ENCODE results near the gene CCDC57. TPM values are rescaled to one million over a fixed set of nuclear protein-coding genes. Genes with fewer than 3 reads are reported as not detected.

The CCDC57 gene
- total RNA-seq, 4 donors from 2014 or later, result 8.4 to 21.6 (median 16.4) TPM

DNA sequence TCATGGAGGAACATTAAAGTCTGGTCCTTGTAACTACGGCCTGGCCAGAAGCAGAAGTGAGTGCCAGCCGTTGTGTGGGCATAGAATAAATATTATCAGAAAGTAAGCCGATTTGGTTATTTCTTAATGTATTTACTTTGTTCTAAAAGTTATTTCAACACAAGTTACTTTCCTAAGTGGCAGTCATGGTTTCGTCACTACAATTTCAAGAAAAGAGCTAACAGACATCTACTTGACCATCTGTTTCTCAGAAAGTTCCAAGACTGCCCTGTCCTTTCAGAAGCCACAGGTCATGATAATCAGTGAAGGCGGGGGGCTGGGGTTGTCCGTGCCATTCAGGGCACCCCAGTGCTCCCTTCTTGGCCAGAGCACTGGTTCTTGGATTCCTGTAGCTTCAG, 99.7 kb downstream of the CCDC57 start:
- peaks cover 0 to 3% (median 1%) of the 10 kb centered on the region in 4 donors for H3K4me1 ChIP-seq
- 89% methylated on average over 6 of the region's 6 CpGs for WGBS
- H3K9me3 ChIP-seq, result no peaks in the 10 kb centered on the region
- H3K36me3 ChIP-seq, result peaks cover 0 to 37% (median 20%) of the 10 kb centered on the region in 4 donors
- no peak for DNase-seq (ENCODE audit: extremely low spot score)
- no peak overlapping the region for H3K4me3 ChIP-seq
- intact Hi-C loops (cut with DNase I), result no loop called here
- no peaks in the 10 kb centered on the region for H3K27me3 ChIP-seq
- no peak for TF ChIP-seq POLR2AphosphoS5 (IDR thresholded peaks at IDR 0.05)
- TF ChIP-seq, protein P1, sequence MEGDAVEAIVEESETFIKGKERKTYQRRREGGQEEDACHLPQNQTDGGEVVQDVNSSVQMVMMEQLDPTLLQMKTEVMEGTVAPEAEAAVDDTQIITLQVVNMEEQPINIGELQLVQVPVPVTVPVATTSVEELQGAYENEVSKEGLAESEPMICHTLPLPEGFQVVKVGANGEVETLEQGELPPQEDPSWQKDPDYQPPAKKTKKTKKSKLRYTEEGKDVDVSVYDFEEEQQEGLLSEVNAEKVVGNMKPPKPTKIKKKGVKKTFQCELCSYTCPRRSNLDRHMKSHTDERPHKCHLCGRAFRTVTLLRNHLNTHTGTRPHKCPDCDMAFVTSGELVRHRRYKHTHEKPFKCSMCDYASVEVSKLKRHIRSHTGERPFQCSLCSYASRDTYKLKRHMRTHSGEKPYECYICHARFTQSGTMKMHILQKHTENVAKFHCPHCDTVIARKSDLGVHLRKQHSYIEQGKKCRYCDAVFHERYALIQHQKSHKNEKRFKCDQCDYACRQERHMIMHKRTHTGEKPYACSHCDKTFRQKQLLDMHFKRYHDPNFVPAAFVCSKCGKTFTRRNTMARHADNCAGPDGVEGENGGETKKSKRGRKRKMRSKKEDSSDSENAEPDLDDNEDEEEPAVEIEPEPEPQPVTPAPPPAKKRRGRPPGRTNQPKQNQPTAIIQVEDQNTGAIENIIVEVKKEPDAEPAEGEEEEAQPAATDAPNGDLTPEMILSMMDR (IDR thresholded peaks at IDR 0.05), result no peak
- no peak for TF ChIP-seq POLR2A (IDR thresholded peaks at IDR 0.05; ENCODE audit: low read depth)
- TF ChIP-seq EP300 (IDR thresholded peaks at IDR 0.05), result no peak
- H3K27ac ChIP-seq (replicated peaks in 1 of 4), result no peak overlapping the region

DNA sequence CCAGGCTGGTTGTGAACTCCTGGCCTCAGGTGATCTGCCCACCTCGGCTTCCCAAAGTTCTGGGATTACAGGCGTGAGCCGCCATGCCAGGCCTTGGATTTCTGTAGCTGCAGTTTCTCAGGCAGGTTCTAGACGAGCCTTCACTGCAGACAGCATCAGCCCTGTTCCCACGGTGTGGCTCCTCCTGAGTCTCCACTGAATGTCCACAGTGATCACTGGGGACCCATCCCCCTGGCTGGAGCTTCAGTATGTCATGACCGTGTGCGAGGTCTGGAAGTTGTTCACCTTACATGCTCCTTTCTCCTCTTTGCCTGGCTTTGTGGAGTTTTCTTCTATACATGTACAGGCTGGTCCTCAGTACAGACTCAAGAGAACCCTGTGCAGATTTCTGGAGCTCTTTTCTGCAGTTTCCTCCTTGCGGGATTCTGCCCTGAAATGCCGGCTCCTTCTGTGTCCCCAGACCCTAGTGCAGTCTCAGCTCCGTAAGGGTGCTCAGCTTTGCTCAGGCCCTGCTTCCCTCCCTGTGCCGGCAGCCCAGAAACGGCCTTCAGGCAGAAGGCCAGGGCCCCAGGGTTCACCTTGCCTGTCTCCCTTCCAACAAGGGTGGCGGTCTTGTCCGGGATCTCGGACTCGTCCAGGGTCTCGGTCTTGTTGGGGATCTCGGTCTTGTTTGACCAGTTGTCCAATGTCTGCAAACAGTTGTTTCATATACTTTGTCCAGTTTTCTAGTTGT, 100.3 kb downstream of the CCDC57 start:
- H3K9me3 ChIP-seq, result no peaks in the 10 kb centered on the region
- peaks cover 0 to 37% (median 20%) of the 10 kb centered on the region in 4 donors for H3K36me3 ChIP-seq
- H3K27me3 ChIP-seq, result no peaks in the 10 kb centered on the region
- DNase-seq (ENCODE audit: extremely low spot score), result no peak
- TF ChIP-seq, protein P1 (IDR thresholded peaks at IDR 0.05), result no peak
- H3K4me3 ChIP-seq, result no peak overlapping the region
- peaks cover 0 to 9% (median 4%) of the 10 kb centered on the region in 4 donors for H3K4me1 ChIP-seq
- intact Hi-C loops (cut with DNase I), result no loop called here
- 90% methylated on average over 18 of the region's 18 CpGs for WGBS
- no peak overlapping the region for H3K27ac ChIP-seq (replicated peaks in 1 of 4)

DNA sequence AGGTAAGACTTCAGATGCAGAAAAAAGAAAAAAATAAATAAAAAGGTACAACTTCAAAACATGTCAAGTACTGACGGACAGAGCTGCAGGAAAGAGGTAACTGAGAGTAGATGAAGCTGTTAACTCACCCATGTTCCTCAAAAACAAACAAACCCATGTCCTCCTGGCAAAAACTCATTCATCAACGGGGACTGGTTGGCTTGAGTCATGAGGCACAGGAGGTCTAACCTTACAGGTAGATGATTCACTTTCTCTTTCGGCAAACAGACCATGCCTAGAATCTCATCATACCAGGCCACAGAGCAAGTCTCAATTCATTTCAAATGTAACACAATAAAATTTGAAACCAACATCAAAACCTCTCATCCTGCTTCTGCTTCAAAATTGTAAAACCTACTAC, 102.3 kb downstream of the CCDC57 start:
- H3K4me1 ChIP-seq, result peaks cover 17 to 29% (median 23%) of the 10 kb centered on the region in 4 donors
- TF ChIP-seq EP300 (IDR thresholded peaks at IDR 0.05) (no peak), POLR2A (IDR thresholded peaks at IDR 0.05; ENCODE audit: low read depth) (no peak), POLR2AphosphoS5 (IDR thresholded peaks at IDR 0.05) (no peak)
- TF ChIP-seq, protein P1 (IDR thresholded peaks at IDR 0.05), result no peak
- H3K36me3 ChIP-seq, result peaks cover 0 to 37% (median 19%) of the 10 kb centered on the region in 4 donors
- no peak for DNase-seq (ENCODE audit: extremely low spot score)
- no peak overlapping the region for H3K27ac ChIP-seq (replicated peaks in 1 of 4)
- intact Hi-C loops (cut with DNase I), result no loop called here
- H3K9me3 ChIP-seq, result no peaks in the 10 kb centered on the region
- H3K4me3 ChIP-seq, result no peak overlapping the region
- H3K27me3 ChIP-seq, result no peaks in the 10 kb centered on the region
- 87% methylated on average over 3 of the region's 3 CpGs for WGBS

DNA sequence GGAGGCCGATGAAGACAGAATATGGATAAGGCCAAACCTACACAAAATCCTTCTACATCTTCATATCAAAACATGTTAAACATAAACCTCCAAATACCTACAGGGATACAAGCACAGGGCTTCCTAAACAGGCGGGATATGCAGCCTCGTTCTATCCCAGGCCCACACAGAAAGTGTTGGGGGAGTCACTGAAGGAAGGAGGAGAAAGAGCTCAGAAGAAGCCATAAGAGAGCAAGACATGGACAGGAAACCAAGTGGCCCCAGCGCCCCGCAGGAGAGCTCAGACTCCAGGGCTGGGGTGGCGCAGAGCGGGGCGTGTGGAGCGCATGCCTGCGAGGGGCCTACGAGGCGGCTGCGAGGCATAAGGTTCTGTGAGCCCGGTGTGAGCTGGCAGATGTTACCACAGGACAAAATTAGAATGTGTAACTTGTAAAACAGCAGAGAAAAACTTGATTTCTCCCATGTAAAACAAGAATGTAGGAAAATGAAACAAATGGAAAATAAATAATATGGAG, 103.6 kb downstream of the CCDC57 start:
- no peak overlapping the region for H3K4me3 ChIP-seq
- no peak for TF ChIP-seq POLR2AphosphoS5 (IDR thresholded peaks at IDR 0.05)
- no peak for TF ChIP-seq POLR2A (IDR thresholded peaks at IDR 0.05; ENCODE audit: low read depth)
- TF ChIP-seq EP300 (IDR thresholded peaks at IDR 0.05), result no peak
- TF ChIP-seq, protein P1 (IDR thresholded peaks at IDR 0.05), result no peak
- intact Hi-C loops (cut with DNase I), result no loop called here
- H3K4me1 ChIP-seq, result peaks cover 20 to 42% (median 32%) of the 10 kb centered on the region in 4 donors
- no peaks in the 10 kb centered on the region for H3K27me3 ChIP-seq
- WGBS, result 89% methylated on average over 14 of the region's 14 CpGs
- no peaks in the 10 kb centered on the region for H3K9me3 ChIP-seq
- DNase-seq (ENCODE audit: extremely low spot score), result no peak
- H3K36me3 ChIP-seq, result peaks cover 0 to 29% (median 14%) of the 10 kb centered on the region in 4 donors
- peak overlapping the region in 1 of 4 donors; percentile 14 for H3K27ac ChIP-seq (replicated peaks in 1 of 4)

All from esophagus muscularis mucosa (tissue), 4 donors.